HG02884 (cell line): ENCODE measurements around the gene MORN4.
"Not testable (repeated sequence)": the region's sequence is repeated elsewhere in the genome, so short reads cannot be mapped to it uniquely, and the experiment has no call there.

Source experiments
- ATAC-seq: cut with Tn5 transposase; IDR thresholded peaks from one replicate; pipeline ENCODE4 v1.9.1; 2021; ENCODE audit warnings: mild to moderate bottlenecking, moderate library complexity; ENCODE audit not compliant: unreplicated experiment

MORN4 gene

DNA sequence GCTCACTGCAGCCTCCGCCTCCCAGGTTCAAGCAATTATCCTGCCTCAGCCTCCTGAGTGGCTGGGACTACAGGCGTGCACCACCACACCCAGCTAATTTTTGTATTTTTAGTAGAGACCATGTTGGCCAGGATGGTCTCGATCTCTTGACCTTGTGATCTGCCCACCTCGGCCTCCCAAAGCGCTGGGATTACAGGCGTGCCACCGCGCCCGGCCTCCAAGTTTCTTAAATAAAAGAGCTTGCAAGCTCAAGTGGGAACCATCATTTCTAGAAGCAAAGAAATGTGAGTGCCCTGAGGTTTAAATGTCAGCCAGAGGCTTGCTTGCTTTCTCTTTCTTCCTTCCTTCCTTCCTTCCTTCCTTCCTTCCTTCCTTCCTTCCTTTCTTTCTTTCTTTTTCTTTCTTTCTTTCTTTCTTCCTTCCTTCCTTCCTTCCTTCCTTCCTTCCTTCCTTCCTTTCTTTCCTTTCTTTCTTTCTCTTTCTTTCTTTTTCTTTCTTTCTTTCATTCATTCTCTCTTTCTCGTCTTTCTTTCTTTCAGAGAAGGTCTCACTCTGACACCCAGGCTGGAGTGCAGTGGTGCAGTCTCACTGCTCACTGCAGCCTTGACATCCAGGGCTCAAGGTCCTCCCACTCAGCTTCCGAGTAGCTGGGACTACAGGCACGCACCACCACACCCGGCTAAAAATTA lies 9.3 kb upstream of the MORN4 start:
- not testable (repeated sequence) for ATAC-seq

DNA sequence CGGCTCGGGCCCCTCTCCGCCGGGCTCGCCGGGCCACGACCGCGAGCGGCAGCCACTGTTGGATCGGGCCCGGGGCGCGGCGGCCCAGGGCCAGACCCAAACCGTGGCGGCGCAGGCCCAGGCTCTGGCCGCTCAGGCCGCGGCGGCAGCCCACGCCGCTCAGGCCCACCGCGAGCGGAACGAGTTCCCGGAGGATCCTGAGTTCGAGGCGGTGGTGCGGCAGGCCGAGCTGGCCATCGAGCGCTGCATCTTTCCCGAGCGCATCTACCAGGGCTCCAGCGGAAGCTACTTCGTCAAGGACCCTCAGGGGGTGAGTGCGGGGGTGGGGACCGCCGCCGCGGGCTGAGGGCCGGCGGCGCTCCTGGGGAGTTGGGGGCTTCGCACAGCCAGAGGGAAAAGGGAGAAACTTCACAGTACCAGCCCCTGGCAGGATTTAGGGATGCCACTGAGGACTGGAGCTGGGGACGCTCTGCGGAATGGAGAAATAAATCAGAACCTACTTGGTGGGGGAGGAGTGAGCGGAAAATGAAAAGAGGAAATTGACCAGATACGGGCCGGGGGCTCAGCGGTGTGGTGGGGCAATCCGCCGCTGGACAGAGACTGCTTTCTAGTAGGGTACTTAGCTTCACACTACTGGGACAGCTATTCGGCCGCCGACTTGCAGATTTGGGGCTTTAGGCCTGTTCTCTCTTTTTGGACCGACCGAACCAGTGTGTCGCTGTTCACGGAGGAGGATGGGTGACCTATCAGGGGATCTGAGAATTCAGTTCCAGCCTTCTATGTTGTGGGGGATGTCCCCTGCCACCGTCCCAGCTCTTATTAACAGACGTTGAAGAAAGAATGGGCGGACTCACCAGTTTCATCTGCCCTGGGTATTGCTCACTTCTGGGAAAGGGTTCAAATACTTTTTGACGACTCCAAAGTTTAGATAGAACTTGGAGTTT lies 7.8 kb upstream of the MORN4 start:
- peak; percentile 18 for ATAC-seq

DNA sequence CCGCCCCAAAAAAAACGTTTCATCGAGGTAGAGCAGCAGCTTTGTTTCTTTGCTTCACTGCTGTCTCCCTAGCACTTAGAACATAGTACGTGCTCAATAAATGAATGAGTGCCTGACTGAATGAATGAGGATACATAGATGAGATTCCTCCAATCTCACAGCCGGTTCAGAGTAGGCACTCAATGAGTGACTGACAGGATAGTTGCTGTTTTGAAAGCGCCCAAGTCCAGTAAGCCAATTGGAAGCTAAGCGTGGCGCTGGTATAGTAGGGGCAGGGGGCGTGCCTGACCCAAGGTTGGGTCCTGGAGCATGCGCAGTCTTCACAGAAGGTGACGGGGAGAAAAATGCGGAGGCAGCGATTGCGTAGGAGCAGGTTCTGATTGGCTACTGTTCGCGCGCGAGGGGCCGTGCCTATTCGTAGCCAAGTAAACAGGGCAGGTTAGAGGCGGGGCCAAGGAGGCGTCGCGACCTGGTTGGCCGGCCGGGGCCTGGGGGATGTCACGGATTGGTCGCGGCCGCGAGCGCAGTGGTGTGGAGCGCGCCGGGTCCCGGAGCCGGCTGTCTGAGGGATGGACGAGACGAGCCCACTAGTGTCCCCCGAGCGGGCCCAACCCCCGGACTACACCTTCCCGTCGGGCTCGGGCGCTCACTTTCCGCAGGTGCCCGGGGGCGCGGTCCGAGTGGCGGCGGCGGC lies 7.0 kb upstream of the MORN4 start, which contains the start of gene PI4K2A:
Gene PI4K2A (plus strand): TSS at position 498 of the 694 bp plus-strand sequence. CDS start 72 bp downstream, at position 570.
- ATAC-seq, result peak; percentile 98

DNA sequence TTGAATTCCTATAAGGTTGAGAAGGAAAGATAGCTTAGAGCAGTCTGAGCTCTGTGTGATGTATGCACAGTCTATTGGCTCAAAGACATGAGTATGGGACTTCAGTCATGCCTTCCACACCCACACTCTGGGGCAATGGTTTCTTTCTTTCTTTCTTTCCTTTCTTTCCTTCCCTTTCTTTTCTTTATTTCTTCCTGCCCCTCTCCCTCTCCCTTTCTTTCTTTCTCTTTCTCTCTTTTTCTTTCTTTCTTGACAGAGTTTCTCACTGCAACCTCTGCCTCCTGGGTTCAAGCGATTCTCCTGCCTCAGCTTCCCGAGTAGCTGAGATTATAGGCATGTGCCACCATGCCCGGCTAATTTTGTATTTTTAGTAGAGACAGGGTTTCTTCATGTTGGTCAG lies 5.8 kb upstream of the MORN4 start:
- ATAC-seq, result not testable (repeated sequence)

DNA sequence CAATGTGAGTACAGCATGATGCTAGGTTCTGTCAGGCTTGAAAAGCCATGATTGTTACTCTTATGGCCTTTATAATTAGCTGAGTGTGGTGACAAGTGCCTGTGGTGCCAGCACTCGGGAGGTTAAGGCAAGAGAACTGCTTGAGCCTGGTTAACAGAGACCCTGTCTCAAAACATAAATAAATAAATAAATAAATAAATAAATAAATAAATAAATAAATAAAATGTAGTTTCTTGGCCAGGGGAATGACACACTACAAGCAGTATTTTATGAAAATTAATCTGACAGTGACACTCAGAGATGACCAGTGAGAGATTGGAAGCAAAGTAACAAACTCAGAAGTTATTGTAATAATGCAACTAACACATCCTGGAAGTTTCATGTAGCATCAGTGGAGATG lies 2.3 kb upstream of the MORN4 start:
- no peak for ATAC-seq

DNA sequence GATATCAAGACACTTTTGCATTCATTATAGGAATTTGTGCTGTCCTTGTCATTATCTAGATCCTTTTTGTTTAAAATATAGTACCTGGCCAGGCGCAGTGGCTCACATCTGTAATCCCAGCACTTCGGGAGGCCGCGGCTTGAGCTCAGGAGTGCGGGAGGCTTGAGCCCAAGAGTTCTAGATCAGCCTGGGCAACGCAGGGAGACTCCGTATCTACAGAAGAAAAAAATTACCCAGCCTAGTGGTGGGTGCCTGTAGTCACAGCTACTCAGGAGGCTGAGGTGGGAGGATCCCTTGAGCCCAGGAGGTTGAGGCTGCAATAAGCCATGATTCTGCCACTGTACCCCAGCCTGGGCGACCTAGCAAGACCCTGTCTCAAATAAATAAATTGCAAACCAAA lies 621 bp upstream of the MORN4 start:
- no peak for ATAC-seq

DNA sequence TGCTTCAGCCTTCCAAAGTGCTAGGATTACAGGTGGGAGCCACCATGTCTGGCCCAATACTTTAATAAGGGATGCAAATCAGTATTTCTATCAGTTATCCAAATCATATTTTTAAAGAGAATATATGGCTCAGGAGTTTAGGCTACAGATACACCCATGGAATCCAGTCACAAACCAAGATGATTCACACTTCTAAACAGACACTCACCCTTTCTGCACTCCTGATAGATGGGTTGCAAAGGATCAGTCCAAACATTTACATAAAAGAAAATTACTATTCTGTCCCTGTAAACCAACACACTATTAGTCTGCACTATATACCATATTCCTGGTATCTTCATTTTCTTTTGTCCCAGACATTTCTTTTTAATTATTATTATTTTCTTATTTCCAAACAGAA lies 2.2 kb downstream of the MORN4 start:
- no peak for ATAC-seq

DNA sequence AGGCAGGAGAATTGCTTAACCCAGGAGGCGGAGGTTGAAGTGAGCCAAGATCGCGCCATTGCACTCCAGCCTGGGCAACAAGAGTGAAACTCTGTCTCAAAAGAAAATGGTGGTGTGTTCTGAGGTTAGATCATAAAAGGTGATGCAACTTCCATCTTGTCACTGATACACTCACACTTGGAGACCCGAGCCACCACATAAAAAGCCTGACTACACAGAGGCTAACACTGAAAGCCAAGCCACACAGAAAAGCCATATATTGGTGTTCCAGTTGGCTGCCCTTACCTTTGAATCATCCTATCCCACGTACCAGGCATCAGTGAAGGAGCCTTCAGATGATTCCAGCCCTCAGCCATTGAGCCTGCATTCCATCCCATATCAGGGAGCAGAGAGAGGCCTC lies 4.0 kb downstream of the MORN4 start:
- ATAC-seq, result no peak

DNA sequence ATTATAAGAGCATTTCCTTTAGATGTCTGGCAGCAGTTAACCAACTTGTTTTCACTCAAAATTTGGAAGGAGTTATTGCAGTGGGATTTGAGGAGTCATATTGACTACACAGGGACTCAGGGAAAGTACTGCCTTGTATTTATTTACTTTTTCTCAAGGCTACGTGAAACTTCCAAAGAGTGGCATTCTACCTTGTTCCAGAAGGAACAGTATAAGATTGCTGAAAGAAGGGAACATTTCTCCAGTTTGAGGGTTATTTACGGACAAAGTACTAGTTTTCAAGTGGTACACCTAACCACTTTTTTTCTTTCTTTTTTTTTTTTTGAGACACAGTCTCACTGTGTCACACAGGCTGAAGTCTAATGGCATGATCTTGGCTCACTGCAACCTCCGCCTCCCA lies 5.1 kb downstream of the MORN4 start:
- ATAC-seq, result no peak

DNA sequence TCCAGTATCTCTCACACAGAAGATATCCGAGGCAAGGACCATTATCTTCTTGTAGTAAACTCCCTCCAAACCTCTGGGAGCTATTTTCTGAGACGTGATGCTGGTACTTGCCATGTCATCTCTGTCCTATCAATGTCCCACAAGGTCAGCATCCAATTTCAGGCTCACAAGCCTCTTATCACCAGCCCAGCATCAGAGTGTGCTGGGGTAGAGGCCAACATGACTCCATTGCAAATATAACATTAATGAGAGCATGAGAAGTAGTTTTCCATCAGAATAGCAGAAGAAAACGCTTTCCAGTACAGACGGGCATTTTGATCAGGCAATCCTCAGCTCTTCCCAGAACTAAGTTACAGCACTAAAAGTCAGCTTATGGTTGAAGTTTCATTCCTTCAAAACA lies 5.6 kb downstream of the MORN4 start:
- ATAC-seq, result no peak

DNA sequence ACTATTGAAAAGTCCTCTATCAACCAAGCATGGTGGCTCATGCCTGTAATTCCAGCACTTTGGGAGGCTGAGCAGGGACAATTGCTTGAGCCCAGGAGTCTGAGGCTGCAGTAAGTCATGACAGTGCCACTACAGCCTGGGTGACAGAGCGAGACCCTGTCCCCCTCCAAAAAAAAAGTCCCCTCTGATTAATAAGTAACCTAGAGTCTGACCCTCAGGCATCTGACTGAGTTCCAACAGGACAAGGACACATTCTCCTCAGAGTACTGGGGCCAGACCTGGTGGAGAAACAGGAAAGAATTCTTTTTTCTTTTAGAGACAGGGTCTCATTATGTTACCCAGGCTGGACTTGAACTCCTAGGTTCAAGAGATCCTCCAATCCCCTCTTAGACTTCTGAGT lies 10.0 kb downstream of the MORN4 start:
- ATAC-seq, result no peak

DNA sequence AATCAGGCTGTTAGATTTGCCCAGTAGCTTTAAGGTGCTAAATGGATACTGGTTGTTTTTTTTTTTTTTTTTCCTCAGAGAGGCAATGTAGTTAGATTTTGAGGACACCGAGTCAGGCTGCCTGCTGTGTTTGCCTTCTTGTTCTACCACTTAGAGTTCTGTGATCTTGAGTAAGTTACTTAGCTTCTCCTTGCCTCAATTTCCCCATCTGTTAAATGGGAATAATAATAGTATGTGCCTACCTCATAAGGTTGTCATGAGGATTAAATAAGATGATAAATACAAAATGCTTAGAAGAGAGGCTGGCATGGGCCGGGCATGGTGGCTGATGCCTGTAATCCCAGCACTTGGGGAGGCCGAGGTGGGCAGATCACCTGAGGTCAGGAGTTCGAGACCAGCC lies 14.6 kb downstream of the MORN4 start:
- ATAC-seq, result no peak

DNA sequence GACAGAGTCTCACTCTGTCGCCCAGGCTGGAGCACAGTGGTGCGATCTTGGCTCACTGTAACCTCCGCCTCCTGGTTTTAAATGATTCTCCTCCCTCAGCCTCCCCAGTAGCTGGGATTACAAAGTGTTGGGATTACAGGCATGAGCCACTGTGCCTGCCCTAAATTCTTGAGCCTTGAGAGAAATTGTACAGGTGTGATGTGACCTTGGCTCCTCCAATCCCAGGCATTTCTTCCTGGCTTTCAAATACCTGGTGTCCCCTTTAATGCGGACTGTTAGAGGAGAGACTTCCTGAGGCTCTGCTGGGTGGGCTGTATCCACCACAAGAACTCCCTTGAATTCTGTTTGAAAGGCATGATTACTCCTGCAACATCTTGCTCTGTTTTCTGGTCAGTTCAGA lies 15.0 kb downstream of the MORN4 start:
- no peak for ATAC-seq

DNA sequence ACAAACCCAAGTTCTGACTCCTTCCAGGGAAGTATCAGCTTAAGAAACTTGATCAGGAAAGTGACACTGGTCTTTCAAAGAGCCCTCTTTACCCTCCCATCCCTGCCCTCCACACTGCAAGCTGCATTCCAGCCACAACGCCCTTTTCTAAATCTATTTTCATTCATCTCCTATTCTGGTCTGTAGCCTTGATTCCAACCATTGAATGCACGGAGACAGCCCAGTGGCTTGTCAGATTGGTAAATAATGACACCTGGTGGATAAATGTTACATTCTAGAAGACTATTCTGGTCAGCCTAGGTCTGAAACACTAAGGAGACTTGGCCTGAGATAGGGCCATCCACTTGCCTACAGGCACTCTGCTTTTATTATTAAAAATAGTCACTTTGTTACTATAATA lies 20.9 kb downstream of the MORN4 start:
- no peak for ATAC-seq

DNA sequence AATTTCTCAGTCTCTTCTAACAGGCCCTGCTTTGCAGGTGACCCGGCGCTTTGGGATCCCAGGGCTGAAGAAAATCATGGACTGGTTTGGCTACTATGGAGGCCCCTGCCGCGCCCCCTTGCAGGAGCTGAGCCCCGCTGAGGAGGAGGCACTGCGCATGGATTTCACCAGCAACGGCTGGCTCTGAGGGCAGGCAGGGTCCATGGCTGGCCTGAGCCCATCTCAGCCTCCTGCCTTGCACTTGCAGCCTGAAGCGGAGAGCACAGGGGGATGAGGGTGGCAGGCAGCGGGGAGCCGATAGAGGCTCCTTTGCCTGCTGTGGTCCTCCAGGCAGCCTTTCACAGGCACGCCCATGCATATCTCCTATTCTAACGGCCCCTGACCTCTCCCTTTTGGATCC lies 21.8 kb downstream of the MORN4 start:
- ATAC-seq, result no peak

DNA sequence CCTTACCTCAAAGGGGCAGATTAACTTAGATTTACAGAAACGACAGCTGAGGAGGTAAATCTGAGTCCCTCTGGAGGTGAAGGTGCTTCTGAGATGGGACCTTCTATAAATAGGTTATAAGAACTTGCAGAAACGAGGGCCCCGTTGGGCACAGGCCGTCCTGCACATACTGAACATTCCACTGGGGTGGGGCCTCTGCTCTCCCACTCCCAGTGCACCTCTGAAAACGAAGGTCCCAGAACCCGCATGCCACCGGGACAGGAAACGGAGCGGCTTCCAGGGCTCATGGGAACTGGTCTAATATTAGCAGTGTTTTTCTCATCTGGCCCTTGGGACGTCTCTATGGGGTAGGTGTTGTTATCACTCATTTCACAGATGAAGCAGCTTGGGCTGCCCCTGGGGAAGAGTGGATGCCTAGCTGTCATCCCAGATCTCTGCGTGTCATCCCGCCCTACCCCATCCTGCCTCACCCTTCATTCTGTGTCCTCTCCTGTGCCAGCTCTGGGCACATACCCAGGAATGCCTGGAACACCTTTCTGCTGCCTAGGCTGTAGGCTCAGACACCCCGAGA lies 24.2 kb downstream of the MORN4 start:
- ATAC-seq, result no peak

DNA sequence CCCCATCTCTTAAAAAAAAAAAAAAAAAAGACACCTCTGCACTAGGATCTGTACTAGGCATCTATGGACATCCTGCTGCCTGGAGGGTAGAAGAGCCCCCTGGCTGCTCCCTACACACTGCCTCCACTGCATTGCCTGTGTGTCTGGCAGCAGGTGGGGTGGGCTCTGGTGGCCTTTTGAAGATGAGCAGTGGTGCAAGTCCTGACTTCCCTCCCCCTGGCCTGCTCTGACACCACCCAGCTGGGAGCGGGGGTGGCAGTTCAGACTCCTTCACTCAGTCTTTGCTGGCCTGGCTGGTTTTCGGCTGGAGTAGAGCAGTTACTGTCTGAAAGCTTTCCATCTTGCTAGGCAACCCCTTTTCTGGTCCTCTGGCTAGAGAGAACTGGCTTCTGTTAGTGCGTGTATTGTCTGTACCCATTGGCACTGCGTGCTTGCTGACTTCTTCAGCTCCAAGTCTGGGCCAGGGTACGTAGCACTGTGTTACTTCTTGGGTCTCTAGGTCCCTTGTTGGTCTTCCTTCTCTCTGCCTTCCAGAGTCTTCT lies 26.1 kb downstream of the MORN4 start:
- ATAC-seq, result no peak

DNA sequence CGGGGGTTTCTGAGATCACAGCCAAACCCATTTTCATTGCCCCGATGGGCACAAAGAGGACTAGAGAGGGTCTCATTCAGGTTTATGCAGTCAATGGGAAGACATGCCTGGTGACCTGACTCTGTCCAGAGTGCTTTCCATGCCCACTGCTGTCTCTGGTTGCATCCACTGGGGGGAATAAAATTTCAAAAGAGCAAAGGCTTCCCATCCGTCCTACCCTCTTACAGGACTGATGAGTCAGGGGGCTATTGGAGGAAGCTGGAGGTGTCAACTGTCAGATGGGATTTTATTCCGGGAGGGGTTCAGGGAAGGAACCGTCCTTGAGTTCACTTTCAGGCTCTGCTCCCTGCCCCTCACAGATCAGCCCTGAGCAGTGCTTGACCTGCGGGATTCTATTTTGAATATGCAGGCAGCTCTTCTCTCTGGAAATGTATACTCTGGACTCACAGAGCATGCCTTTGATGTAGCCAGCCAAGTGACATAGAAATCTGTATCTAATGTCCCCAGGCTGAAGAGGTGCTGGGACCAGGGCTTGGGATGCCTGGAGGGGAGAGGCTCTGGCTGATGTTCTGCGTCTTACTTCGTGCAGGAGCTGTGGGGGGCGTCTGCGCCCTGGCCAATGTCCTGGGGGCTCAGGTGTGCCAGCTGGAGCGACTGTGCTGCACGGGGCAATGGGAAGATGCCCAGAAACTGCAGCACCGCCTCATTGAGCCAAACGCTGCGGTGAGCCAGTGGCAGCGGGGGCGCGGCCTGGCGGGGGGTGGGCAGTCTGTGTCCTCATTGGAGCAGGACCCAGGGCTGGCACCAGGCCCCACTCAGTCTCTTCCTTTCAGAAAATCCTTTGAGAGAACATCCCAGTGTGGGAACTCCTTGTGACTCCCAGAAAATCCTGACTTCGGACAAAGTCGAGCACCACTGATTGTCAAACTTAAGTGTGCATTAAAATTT lies 31.8 kb downstream of the MORN4 start:
- no peak for ATAC-seq

DNA sequence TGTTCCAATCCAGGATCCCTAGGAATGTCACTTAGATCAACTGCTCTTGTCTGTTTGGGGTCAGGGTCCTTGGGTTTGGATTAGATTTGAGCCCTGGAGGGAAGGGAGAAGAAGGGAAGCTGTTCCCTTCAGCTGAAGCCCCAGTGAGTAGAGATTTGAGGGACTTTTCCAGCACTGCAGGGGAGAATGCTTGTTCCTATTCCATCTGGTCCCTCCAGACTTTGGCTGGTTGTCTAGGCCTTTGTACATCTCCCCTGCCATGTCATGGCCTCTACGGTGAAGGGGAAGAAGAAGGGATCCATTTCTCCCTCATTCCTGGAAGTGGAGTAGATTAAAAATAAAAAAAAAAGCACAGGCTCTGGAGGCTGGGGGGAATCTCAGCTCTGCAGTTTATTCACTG lies 32.7 kb downstream of the MORN4 start:
- ATAC-seq, result no peak

DNA sequence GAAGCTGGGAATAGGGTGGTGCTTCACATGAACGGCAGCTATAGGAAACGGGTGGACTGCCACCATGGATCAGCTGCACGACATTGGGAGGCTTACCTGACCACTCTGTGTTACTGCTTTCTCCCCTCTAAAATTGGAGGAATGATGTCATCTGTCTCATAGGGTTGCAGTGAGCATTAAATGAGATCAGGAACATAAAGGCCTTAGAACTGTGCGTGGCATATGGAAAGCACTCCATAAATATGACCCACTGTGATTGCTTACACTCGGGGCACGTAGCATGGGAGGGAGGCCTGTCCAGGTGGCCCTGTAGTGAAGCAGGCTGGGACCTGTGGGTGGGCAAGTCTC lies 34.1 kb downstream of the MORN4 start:
- no peak for ATAC-seq
